ENCODE measurements around the gene MYZAP. TPM values are rescaled to one million over a fixed set of nuclear protein-coding genes. Genes with fewer than 3 reads are reported as not detected.

MYZAP gene
- total and polyA plus RNA-seq, 2 of the 4 experiments (the other 2 are of a cell fraction) = not detected

- Histone ChIP-seq H3K14ac (replicated peaks; ENCODE audit: low read depth, low read length) (no peak overlapping the region), H3K4ac (ENCODE audit: low read depth, low read length) (no peak overlapping the region), H3K27me3 (ENCODE audit: control insufficient read depth, insufficient read depth, low read length) (peaks cover 15% of the 10 kb centered on the region), H2AK5ac (ENCODE audit: low read depth, low read length) (no peak overlapping the region), H4K5ac (ENCODE audit: low read depth, low read length) (no peak overlapping the region), H3K9me3 (ENCODE audit: control insufficient read depth, insufficient read depth, low read length) (no peaks in the 10 kb centered on the region), H3K4me3 (ENCODE audit: insufficient read depth, low read depth, low read length) (no peak overlapping the region), H3K9ac (ENCODE audit: low read depth, low read length) (no peak overlapping the region), H2BK5ac (ENCODE audit: low read depth, low read length, poor library complexity, severe bottlenecking) (no peak overlapping the region), H3K79me1 (ENCODE audit: low read depth in 1 of 2, low read length in 2 of 2) (no peaks in the 10 kb centered on the region), H2BK20ac (ENCODE audit: low read depth, low read length) (no peak overlapping the region), H4K20me1 (ENCODE audit: insufficient read depth, low read length) (no peaks in the 10 kb centered on the region), H4K91ac (ENCODE audit: insufficient read depth, low read depth, low read length) (no peak overlapping the region), H2AK9ac (replicated peaks; ENCODE audit: low read depth, low read length, poor library complexity) (no peak overlapping the region), H3K4me2 (ENCODE audit: low read depth, low read length) (no peak overlapping the region), H2BK15ac (ENCODE audit: low read depth, low read length) (no peak overlapping the region), H2AFZ (replicated peaks; ENCODE audit: low read length, poor library complexity) (peak overlapping the region; percentile 33), H3K27ac (ENCODE audit: insufficient read depth, low read length) (no peak overlapping the region), H3K4me1 (ENCODE audit: control insufficient read depth, insufficient read depth, low read length) (no peaks in the 10 kb centered on the region), H3K23ac (ENCODE audit: low read depth, low read length) (no peak overlapping the region), H3K36me3 (ENCODE audit: control insufficient read depth, insufficient read depth, low read length) (no peaks in the 10 kb centered on the region), H3K56ac (ENCODE audit: extremely low read depth, insufficient read depth, low read length) (no peak overlapping the region), H3K9me1 (ENCODE audit: insufficient read depth, low read length) (no peaks in the 10 kb centered on the region), H3K18ac (ENCODE audit: low read depth, low read length) (no peak overlapping the region), H4K8ac (ENCODE audit: low read depth in 2 of 2, low read length in 2 of 2) (no peak overlapping the region), H2BK120ac (ENCODE audit: low read depth, low read length) (no peak overlapping the region)
- in situ Hi-C loops (cut with MboI; ENCODE audit: low sequenced_read_pairs) (loop anchor here (10.0 kb wide), 1 partner anchor 298 kb away; no protein-coding TSS in a partner anchor), intact Hi-C loops (cut with micrococcal nuclease) (loop anchor here (10.0 kb wide), 1 partner anchor 508 kb away; no protein-coding TSS in a partner anchor), dilution Hi-C loops (cut with HindIII; ENCODE audit: low sequenced_read_pairs, unreplicated experiment) (no loop called here)
- ATAC-seq (ENCODE audit: low read depth) (no peak), DNase-seq (no peak)
- TF ChIP-seq USF2 (IDR thresholded peaks at IDR 0.05; ENCODE audit: low read depth, low read length) (no peak), MAFK (IDR thresholded peaks at IDR 0.05; ENCODE audit: low read depth, low read length) (no peak), SMC3 (IDR thresholded peaks at IDR 0.05; ENCODE audit: low read depth, low read length) (no peak), RCOR1 (IDR thresholded peaks at IDR 0.05; ENCODE audit: insufficient replicate concordance, low read length) (no peak), BHLHE40 (IDR thresholded peaks at IDR 0.05; ENCODE audit: low read depth, low read length) (no peak)
- no TSS peak for BruUV-seq (replicated peaks)
- ChIA-PET POLR2A (ENCODE audit: unreplicated experiment) (no interaction called here), CTCF (no interaction called here)
- WGBS, 2 experiments (ENCODE audit: extremely low coverage in 2 of 2, insufficient read length in 1 of 2) = 8% methylated on average over 2 of the region's 4 CpGs; no CpG with 5 or more reads in 1 of the 2 experiments
These were observed 24.9 kb upstream of the MYZAP start for GRCh38 chr15:57566834-57567233.
